Prostate gland (tissue), 2 donors: ENCODE data around the gene TPRX1. TPM values are rescaled to one million over a fixed set of nuclear protein-coding genes. Genes with fewer than 3 reads are reported as not detected.
"Not testable (repeated sequence)": the region's sequence is repeated elsewhere in the genome, so short reads cannot be mapped to it uniquely, and the experiment has no call there.

Experiments used
- DNase-seq: peaks from one replicate; pipeline ENCODE4 v3.0.0-alpha.2; 2019; ENCODE audit warnings: low spot score
- H3K27ac ChIP-seq, 2 donors: fragments of 200-600 bp; sonication (generic); 2 replicates each; pipeline ENCODE4 v1.5.1; 2017 to 2019
- H3K27me3 ChIP-seq: fragments of 200-600 bp; sonication (generic); replicated peaks from 2 replicates; pipeline ENCODE4 v1.5.1; 2019; ENCODE audit not compliant: insufficient read depth
- H3K36me3 ChIP-seq, 2 donors: fragments of 200-600 bp; sonication (generic); 1 replicate in 1 of 2; 2 replicates in 1 of 2; pipeline versions ENCODE4 v1.5.1 to v1.8.1; 2017 to 2019
- H3K4me1 ChIP-seq: fragments of 200-600 bp; sonication (generic); replicated peaks from 2 replicates; pipeline ENCODE4 v1.5.1; 2019
- H3K4me3 ChIP-seq, 2 donors: fragments of 200-600 bp; sonication (generic); 2 replicates each; pipeline ENCODE4 v1.5.1; 2017 to 2019
- H3K9me3 ChIP-seq: fragments of 200-600 bp; sonication (generic); 2 replicates; pipeline ENCODE4 v1.5.1; 2017
- CTCF ChIP-seq, 4 experiments: fragments of 200-600 bp in 2 of 4; fragments of 450-650 bp in 2 of 4; sonication (generic) in 2 of 4; IDR thresholded peaks; 1 replicate in 3 of 4; 2 replicates in 1 of 4; pipeline ENCODE4 v1.5.1; 2016 to 2019; ENCODE audit warnings: antibody characterized with exemption in 4 of 4, mild to moderate bottlenecking in 2 of 4, moderate library complexity in 2 of 4
- POLR2A ChIP-seq: fragments of 450-650 bp; IDR thresholded peaks from one replicate; pipeline ENCODE4 v1.6.1; 2016; ENCODE audit warnings: antibody characterized with exemption, mild to moderate bottlenecking
- POLR2AphosphoS5 ChIP-seq: sonication (generic); formaldehyde crosslinking; IDR thresholded peaks from one replicate; pipeline ENCODE4 v1.6.1; 2017; ENCODE audit warnings: antibody characterized with exemption
- WGBS: methylation state at CpG from one replicate; pipeline ENCODE4 v1.1.5; 2018; 5-methylcytosine and 5-hydroxymethylcytosine counted together
- intact Hi-C: fragments of 100-400 bp; cut with DNase I; formaldehyde crosslinking; loops from one replicate; pipeline ENCODE4 v1.14.2; 2022
- total RNA-seq, 2 donors: library from RNA; depleted of rRNA; stranded (reverse); fragments of >200 nt; gene quantifications; one replicate each; pipeline ENCODE4 v1.1.0, GENCODE V29; 2016

Gene TPRX1
- total RNA-seq, 2 donors from 2014 or later, result 0.91 TPM; not detected in 1

GRCh38 chr19:47781590-47782262 is 22.6 kb downstream of the TPRX1 start:
- Histone ChIP-seq H3K36me3 (peaks cover 4% of the 10 kb centered on the region in 2 donors), H3K4me3 (no peak overlapping the region), H3K27me3 (no peaks in the 10 kb centered on the region), H3K27ac (peak overlapping the region; percentile 27 to 99), H3K9me3 (no peaks in the 10 kb centered on the region), H3K4me1 (peaks cover 6% of the 10 kb centered on the region)
- intact Hi-C loops, result loop anchor here (10.0 kb wide), 1 partner anchor 177 kb away; the partner anchor contains the start of gene BICRA
- TF ChIP-seq POLR2A, result no peak
- TF ChIP-seq POLR2AphosphoS5, result peak; percentile 58
- 45% methylated on average over 9 of the region's 9 CpGs for WGBS
- peak; percentile 21 for DNase-seq

GRCh38 chr19:47780215-47780551 is 24.2 kb downstream of the TPRX1 start:
- intact Hi-C loops, result loop anchor here (10.0 kb wide), 1 partner anchor 175 kb away; the partner anchor contains the start of gene BICRA
- Histone ChIP-seq H3K9me3 (no peaks in the 10 kb centered on the region), H3K27ac (peak overlapping the region; percentile 95 to 99), H3K27me3 (no peaks in the 10 kb centered on the region), H3K36me3 (peaks cover 4% of the 10 kb centered on the region in 2 donors), H3K4me3 (peak overlapping the region; percentile 89 to 94), H3K4me1 (peaks cover 9% of the 10 kb centered on the region)
- TF ChIP-seq POLR2AphosphoS5 (no peak), CTCF (IDR thresholded peaks at IDR 0.05) (no peak)
- DNase-seq, result no peak
- 65% methylated on average over 9 of the region's 9 CpGs for WGBS

GRCh38 chr19:47779524-47780214 is 24.7 kb downstream of the TPRX1 start:
- WGBS, result 47% methylated on average over 24 of the region's 24 CpGs
- intact Hi-C loops, result loop anchor here (5.0 to 10.0 kb wide), 2 partner anchors 62 to 175 kb away; partner anchors contain the start of gene BICRA
- peak overlapping the region; percentile 89 to 94 for H3K4me3 ChIP-seq
- peaks cover 9% of the 10 kb centered on the region for H3K4me1 ChIP-seq
- H3K27ac ChIP-seq, result peak overlapping the region; percentile 95 to 99
- peak; percentile 35 for DNase-seq
- peaks cover 4% of the 10 kb centered on the region in 2 donors for H3K36me3 ChIP-seq
- H3K27me3 ChIP-seq, result no peaks in the 10 kb centered on the region
- no peaks in the 10 kb centered on the region for H3K9me3 ChIP-seq
- TF ChIP-seq POLR2AphosphoS5, result peak; percentile 59
- no peak for TF ChIP-seq POLR2A

- DNase-seq, result peak; percentile 46
- under 1% methylated on average over 20 of the region's 20 CpGs for WGBS
- Histone ChIP-seq H3K36me3 (peaks cover 0 to 4% of the 10 kb centered on the region in 2 donors), H3K4me3 (peak overlapping the region; percentile 89 to 94), H3K9me3 (no peaks in the 10 kb centered on the region), H3K27me3 (no peaks in the 10 kb centered on the region), H3K27ac (peak overlapping the region; percentile 95 to 99), H3K4me1 (peaks cover 9% of the 10 kb centered on the region)
- TF ChIP-seq POLR2A, result no peak
- peak; percentile 6 for TF ChIP-seq POLR2AphosphoS5
- no peak for TF ChIP-seq CTCF (IDR thresholded peaks at IDR 0.05)
- intact Hi-C loops, result loop anchor here (5.0 kb wide), 1 partner anchor 62 kb away; no protein-coding TSS in a partner anchor
Measured at GRCh38 chr19:47778954-47779351, 25.4 kb downstream of the TPRX1 start.

GRCh38 chr19:47778049-47778953 is 26.1 kb downstream of the TPRX1 start, which contains the start of gene SELENOW:
Gene SELENOW, plus strand, starts transcription at chr19:47778703. Its CDS starts 83 bp downstream, at chr19:47778786.
- 1% methylated on average over 54 of the region's 65 CpGs for WGBS
- peak within 1 kb of the TSS; percentile 95 to 99 for H3K27ac ChIP-seq
- peak; percentile 70 for DNase-seq
- H3K9me3 ChIP-seq, result no peaks in the 10 kb centered on the region
- H3K27me3 ChIP-seq, result no peaks in the 10 kb centered on the region
- TF ChIP-seq POLR2A (peak; percentile 95), CTCF (IDR thresholded peaks at IDR 0.05) (peak in 1 of 4 experiments; percentile 10), POLR2AphosphoS5 (peak; percentile 93)
- intact Hi-C loops, result loop anchor here (5.0 kb wide), 1 partner anchor 61 kb away; no protein-coding TSS in a partner anchor
- H3K36me3 ChIP-seq, result peaks cover 0 to 4% of the 10 kb centered on the region in 2 donors
- peaks cover 9% of the 10 kb centered on the region for H3K4me1 ChIP-seq
- peak within 1 kb of the TSS; percentile 89 to 94 for H3K4me3 ChIP-seq

GRCh38 chr19:47777245-47778048 is 26.9 kb downstream of the TPRX1 start:
- 77% methylated on average over 23 of the region's 23 CpGs for WGBS
- H3K36me3 ChIP-seq, H3K27me3 ChIP-seq, DNase-seq, H3K4me1 ChIP-seq, H3K9me3 ChIP-seq: not testable (repeated sequence)
- peak overlapping the region; percentile 95 to 99 for H3K27ac ChIP-seq
- H3K4me3 ChIP-seq, result peak overlapping the region; percentile 89 to 94
- intact Hi-C loops, result loop anchor here (5.0 kb wide), 1 partner anchor 60 kb away; no protein-coding TSS in a partner anchor
